Activated B cell treated with CpG ODN at 0.5 μM for 24 hours (primary cell): ENCODE measurements around the gene SMPD2. TPM values are rescaled to one million over a fixed set of nuclear protein-coding genes. Genes with fewer than 3 reads are reported as not detected.

Experiments
- ATAC-seq: fragments of 200-7000 bp; cut with Tn5 transposase; one replicate; pipeline ENCODE4 v1.10.0; 2021; ENCODE audit warnings: low read depth, mild to moderate bottlenecking, moderate library complexity
- CTCF ChIA-PET: fragments of 350-600 bp; sonication (Branson Sonifier 250); formaldehyde crosslinking; loops from one replicate; lab custom pipeline; 2021; ENCODE audit warnings: antibody characterized with exemption; lab: Charles Lee
- POLR2A ChIA-PET: fragments of 350-600 bp; sonication (Branson Sonifier 250); formaldehyde crosslinking; loops from one replicate; lab custom pipeline; 2021; ENCODE audit warnings: antibody characterized with exemption; lab: Charles Lee
- DNase-seq: peaks from one replicate; pipeline ENCODE4 v3.0.0; 2022
- H3K27ac Mint-ChIP-seq: one replicate; pipeline ENCODE4 v1.8.0; 2020; ENCODE audit warnings: mixed read lengths
- H3K27me3 Mint-ChIP-seq: one replicate; pipeline ENCODE4 v1.8.0; 2021; ENCODE audit warnings: mixed read lengths
- H3K36me3 Mint-ChIP-seq: one replicate; pipeline ENCODE4 v1.8.0; 2021; ENCODE audit warnings: low read depth, mixed read lengths
- H3K4me1 Mint-ChIP-seq: one replicate; pipeline ENCODE4 v1.8.0; 2021; ENCODE audit warnings: mixed read lengths
- H3K4me3 Mint-ChIP-seq: one replicate; pipeline ENCODE4 v1.8.0; 2020; ENCODE audit warnings: mild to moderate bottlenecking, mixed read lengths
- H3K9me3 Mint-ChIP-seq: one replicate; pipeline ENCODE4 v1.8.0; 2020; ENCODE audit warnings: mixed read lengths
- CTCF ChIP-seq: fragments of 200-600 bp; IDR thresholded peaks from one replicate; pipeline ENCODE4 v1.8.0; 2022; ENCODE audit warnings: antibody characterized with exemption, mild to moderate bottlenecking
- intact Hi-C: fragments of 100-400 bp; cut with micrococcal nuclease; formaldehyde crosslinking; loops from one replicate; pipeline ENCODE4 v1.15.1; 2024
- total RNA-seq: library from RNA; stranded (reverse); gene quantifications from 2 replicates; pipeline ENCODE4 v1.2.3, GENCODE V29; 2022

SMPD2 gene
- total RNA-seq, 1 donor from 2014 or later: 28.2 TPM

- no peak for TF ChIP-seq CTCF
- no peak for DNase-seq
- Mint-ChIP-seq H3K27me3 (no peaks in the 10 kb centered on the region), H3K4me1 (peaks cover 83% of the 10 kb centered on the region), H3K9me3 (no peaks in the 10 kb centered on the region), H3K36me3 (peaks cover 90% of the 10 kb centered on the region), H3K27ac (peak overlapping the region; percentile 39), H3K4me3 (no peak overlapping the region)
- POLR2A ChIA-PET: no interaction called here
- CTCF ChIA-PET: no interaction called here
- no peak for ATAC-seq
- intact Hi-C loops: no loop called here
Observed at GRCh38 chr6:109474995-109475394, 34.5 kb downstream of the SMPD2 start.

- Mint-ChIP-seq H3K4me1 (peaks cover 85% of the 10 kb centered on the region), H3K36me3 (peaks cover 89% of the 10 kb centered on the region), H3K27me3 (no peaks in the 10 kb centered on the region), H3K27ac (peak overlapping the region; percentile 64), H3K9me3 (no peaks in the 10 kb centered on the region), H3K4me3 (no peak overlapping the region)
- DNase-seq (no peak), ATAC-seq (no peak)
- ChIA-PET POLR2A (no interaction called here), CTCF (no interaction called here)
- no peak for TF ChIP-seq CTCF
- intact Hi-C loops: no loop called here
Observed at GRCh38 chr6:109475625-109476024, 35.1 kb downstream of the SMPD2 start.

- intact Hi-C loops: no loop called here
- H3K27ac Mint-ChIP-seq: peak overlapping the region; percentile 83
- no peak for ATAC-seq
- no peak for DNase-seq
- ChIA-PET POLR2A (interaction anchor here (0.7 to 1.0 kb wide), 2 partner anchors 33 to 94 kb away, joined by 3 read pairs; partner anchors contain the start of gene CD164), CTCF (no interaction called here)
- H3K9me3 Mint-ChIP-seq: no peaks in the 10 kb centered on the region
- H3K4me3 Mint-ChIP-seq: peak overlapping the region; percentile 77
- TF ChIP-seq CTCF: no peak
- H3K4me1 Mint-ChIP-seq: peaks cover 86% of the 10 kb centered on the region
- H3K36me3 Mint-ChIP-seq: peaks cover 87% of the 10 kb centered on the region
- no peaks in the 10 kb centered on the region for H3K27me3 Mint-ChIP-seq
Observed at GRCh38 chr6:109477184-109477583, 36.7 kb downstream of the SMPD2 start.

GRCh38 chr6:109477725-109478124 lies 37.2 kb downstream of the SMPD2 start:
- peaks cover 83% of the 10 kb centered on the region for H3K4me1 Mint-ChIP-seq
- ChIA-PET CTCF (no interaction called here), POLR2A (interaction anchor here (1.2 to 5.3 kb wide), 2 partner anchors 19 to 22 kb away, joined by 4 to 70 read pairs; partner anchors contain the start of gene MICAL1)
- H3K36me3 Mint-ChIP-seq: peaks cover 85% of the 10 kb centered on the region
- H3K27me3 Mint-ChIP-seq: no peaks in the 10 kb centered on the region
- DNase-seq: no peak
- no peak for TF ChIP-seq CTCF
- H3K4me3 Mint-ChIP-seq: peak overlapping the region; percentile 77
- intact Hi-C loops: no loop called here
- no peaks in the 10 kb centered on the region for H3K9me3 Mint-ChIP-seq
- ATAC-seq: no peak
- H3K27ac Mint-ChIP-seq: peak overlapping the region; percentile 83

- TF ChIP-seq CTCF: no peak
- DNase-seq (no peak), ATAC-seq (no peak)
- H3K4me1 Mint-ChIP-seq: peaks cover 77% of the 10 kb centered on the region
- CTCF ChIA-PET: interaction anchor here (1.3 kb wide), 1 partner anchor 38 kb away, joined by 4 read pairs; the partner anchor contains the start of genes PPIL6 and SMPD2
- intact Hi-C loops: no loop called here
- no peaks in the 10 kb centered on the region for H3K27me3 Mint-ChIP-seq
- no peaks in the 10 kb centered on the region for H3K9me3 Mint-ChIP-seq
- peak overlapping the region; percentile 77 for H3K4me3 Mint-ChIP-seq
- H3K36me3 Mint-ChIP-seq: peaks cover 79% of the 10 kb centered on the region
- peak overlapping the region; percentile 83 for H3K27ac Mint-ChIP-seq
- POLR2A ChIA-PET: interaction anchor here (0.7 to 5.3 kb wide), 7 partner anchors 18 to 568 kb away, joined by 3 to 70 read pairs (median 4); partner anchors contain the start of genes CD164 and MICAL1
Observed at GRCh38 chr6:109478222-109478805, 37.8 kb downstream of the SMPD2 start.
